Uterus (tissue), 4 donors: ENCODE data around the gene PLEKHN1. TPM values are rescaled to one million over a fixed set of nuclear protein-coding genes. Genes with fewer than 3 reads are reported as not detected.

ENCODE experiments used
- DNase-seq, 2 donors: peaks; one replicate each; pipeline ENCODE4 v3.0.0-alpha.2; 2019 to 2020
- H3K27ac ChIP-seq, 2 donors: fragments of 200-600 bp; sonication (generic); 1 replicate in 1 of 2; 2 replicates in 1 of 2; pipeline ENCODE4 v1.5.1; 2016 to 2018
- H3K27me3 ChIP-seq, 2 donors: fragments of 200-600 bp; sonication (generic); one replicate each; pipeline ENCODE4 v1.5.1; 2018 to 2019; ENCODE audit warnings: control low read depth in 1 of 2
- H3K36me3 ChIP-seq, 2 donors: fragments of 200-600 bp; sonication (generic); one replicate each; pipeline ENCODE4 v1.5.1; 2019; ENCODE audit warnings: control low read depth in 1 of 2
- H3K4me1 ChIP-seq, 2 donors: fragments of 200-600 bp; sonication (generic); one replicate each; pipeline ENCODE4 v1.5.1; 2018 to 2019; ENCODE audit warnings: control low read depth in 1 of 2
- H3K4me3 ChIP-seq, 2 donors: fragments of 200-600 bp; sonication (generic); 1 replicate in 1 of 2; 2 replicates in 1 of 2; pipeline ENCODE4 v1.5.1; 2018 to 2019; ENCODE audit warnings: mild to moderate bottlenecking in 1 of 2
- H3K9me3 ChIP-seq, 2 donors: fragments of 200-600 bp; sonication (generic); one replicate each; pipeline ENCODE4 v1.5.1; 2019; ENCODE audit warnings: control low read depth in 1 of 2
- CTCF ChIP-seq, 4 experiments: fragments of 200-600 bp in 2 of 4; fragments of 450-650 bp in 2 of 4; sonication (generic) in 2 of 4; IDR thresholded peaks; one replicate each; pipeline ENCODE4 v1.5.1; 2016 to 2019; ENCODE audit warnings: antibody characterized with exemption in 4 of 4, mild to moderate bottlenecking in 2 of 4, moderate library complexity in 1 of 4
- POLR2A ChIP-seq, 2 donors: fragments of 450-650 bp; IDR thresholded peaks; one replicate each; pipeline ENCODE4 v1.6.1; 2016; ENCODE audit warnings: antibody characterized with exemption in 2 of 2, mild to moderate bottlenecking in 1 of 2, moderate library complexity in 1 of 2
- intact Hi-C: fragments of 100-400 bp; cut with DNase I; formaldehyde crosslinking; loops from one replicate; pipeline ENCODE4 v1.15.1; 2023; ENCODE audit warnings: low total_unique reads
- total RNA-seq, 4 donors: library from RNA; depleted of rRNA in 3 of 4; stranded (reverse); fragments of >200 nt in 3 of 4; gene quantifications; one replicate each; pipeline versions ENCODE4 v1.1.0 to v1.2.4, GENCODE V29; 2014 to 2023
- donor health status: DM: yes; HTN: yes; CAD: no.

Gene PLEKHN1
- total RNA-seq, 4 donors from 2014 or later, result 1.1 TPM; not detected in 3

- Histone ChIP-seq H3K4me3 (no peak overlapping the region), H3K36me3 (no peaks in the 10 kb centered on the region), H3K4me1 (peaks cover 0 to 7% of the 10 kb centered on the region in 2 donors), H3K9me3 (no peaks in the 10 kb centered on the region), H3K27me3 (peaks cover 0 to 3% of the 10 kb centered on the region in 2 donors), H3K27ac (no peak overlapping the region)
- TF ChIP-seq CTCF (IDR thresholded peaks at IDR 0.05) (no peak), POLR2A (IDR thresholded peaks at IDR 0.05) (no peak)
- intact Hi-C loops, result loop anchor here (10.0 kb wide), 2 partner anchors 73 to 257 kb away; partner anchors contain the start of genes B3GALT6 and SDF4
- DNase-seq, result no peak
These were observed 12.0 kb downstream of the PLEKHN1 start for GRCh38 chr1:978069-978834.

GRCh38 chr1:978835-979743 is 12.8 kb downstream of the PLEKHN1 start:
- TF ChIP-seq CTCF (IDR thresholded peaks at IDR 0.05) (no peak), POLR2A (IDR thresholded peaks at IDR 0.05) (no peak)
- H3K4me1 ChIP-seq, result peaks cover 0 to 7% of the 10 kb centered on the region in 2 donors
- DNase-seq, result peak in 1 of 2 donors; percentile 11
- H3K4me3 ChIP-seq, result no peak overlapping the region
- intact Hi-C loops, result loop anchor here (10.0 kb wide), 2 partner anchors 74 to 256 kb away; partner anchors contain the start of genes B3GALT6 and SDF4
- H3K27ac ChIP-seq, result no peak overlapping the region
- H3K27me3 ChIP-seq, result peaks cover 0 to 3% of the 10 kb centered on the region in 2 donors
- no peaks in the 10 kb centered on the region for H3K36me3 ChIP-seq
- H3K9me3 ChIP-seq, result no peaks in the 10 kb centered on the region

GRCh38 chr1:979744-980072 is 13.4 kb downstream of the PLEKHN1 start:
- intact Hi-C loops, result loop anchor here (10.0 kb wide), 3 partner anchors 75 to 255 kb away; partner anchors contain the start of genes B3GALT6 and SDF4
- peaks cover 0 to 7% of the 10 kb centered on the region in 2 donors for H3K4me1 ChIP-seq
- peaks cover 0 to 3% of the 10 kb centered on the region in 2 donors for H3K27me3 ChIP-seq
- no peak for DNase-seq
- no peaks in the 10 kb centered on the region for H3K9me3 ChIP-seq
- no peak overlapping the region for H3K27ac ChIP-seq
- TF ChIP-seq CTCF (IDR thresholded peaks at IDR 0.05) (no peak), POLR2A (IDR thresholded peaks at IDR 0.05) (no peak)
- no peaks in the 10 kb centered on the region for H3K36me3 ChIP-seq
- H3K4me3 ChIP-seq, result no peak overlapping the region

- Histone ChIP-seq H3K4me1 (peaks cover 0 to 7% of the 10 kb centered on the region in 2 donors), H3K36me3 (no peaks in the 10 kb centered on the region), H3K27ac (no peak overlapping the region), H3K9me3 (no peaks in the 10 kb centered on the region), H3K27me3 (peaks cover 0 to 3% of the 10 kb centered on the region in 2 donors), H3K4me3 (no peak overlapping the region)
- intact Hi-C loops, result loop anchor here (10.0 kb wide), 1 partner anchor 85 kb away; no protein-coding TSS in a partner anchor
- TF ChIP-seq POLR2A (IDR thresholded peaks at IDR 0.05) (no peak), CTCF (IDR thresholded peaks at IDR 0.05) (no peak)
- no peak for DNase-seq
These were observed 13.9 kb downstream of the PLEKHN1 start for GRCh38 chr1:980137-980571.
